Keratinocyte (primary cell): ENCODE results near the gene FAAH. TPM values are rescaled to one million over a fixed set of nuclear protein-coding genes. Genes with fewer than 3 reads are reported as not detected.

Experiments used
- DNase-seq: peaks from one replicate; pipeline ENCODE4 v3.0.0-alpha.2; 2011; ENCODE audit warnings: low read depth, missing footprints, low spot score
- FAIRE-seq: peaks from 2 replicates; lab custom pipeline; 2011; peaks lifted over from hg19 to GRCh38; lab: Jason Lieb, UNC
- H2AFZ ChIP-seq: 2 replicates; pipeline ENCODE4 v1.6.0; 2012; ENCODE audit warnings: low read length, control low read depth, inconsistent platforms; ENCODE audit not compliant: control insufficient read depth
- H3K27ac ChIP-seq: 2 replicates; pipeline ENCODE4 v1.5.1; 2011; ENCODE audit warnings: low read length; ENCODE audit not compliant: control insufficient read depth, insufficient read depth
- H3K27me3 ChIP-seq: 3 replicates; pipeline ENCODE4 v1.6.0; 2011; ENCODE audit warnings: low read length; ENCODE audit not compliant: control insufficient read depth, insufficient read depth; ENCODE audit errors: extremely low read depth
- H3K36me3 ChIP-seq, 2 experiments: 2 replicates in 1 of 2; 3 replicates in 1 of 2; pipeline ENCODE4 v1.5.1; 2011; ENCODE audit warnings: low read length in 2 of 2, mild to moderate bottlenecking in 1 of 2; ENCODE audit not compliant: control insufficient read depth in 2 of 2, insufficient read depth in 2 of 2; ENCODE audit errors: extremely low read depth in 1 of 2
- H3K4me1 ChIP-seq: 3 replicates; pipeline ENCODE4 v1.5.1; 2011; ENCODE audit warnings: low read length; ENCODE audit not compliant: control insufficient read depth, insufficient read depth; ENCODE audit errors: extremely low read depth
- H3K4me2 ChIP-seq: 3 replicates; pipeline ENCODE4 v1.6.0; 2011; ENCODE audit warnings: low read depth, low read length; ENCODE audit not compliant: control insufficient read depth, insufficient read depth; ENCODE audit errors: extremely low read depth
- H3K4me3 ChIP-seq, 3 experiments: fragments of 200-600 bp in 1 of 3; sonication (generic) in 1 of 3; 2 replicates in 2 of 3; 3 replicates in 1 of 3; pipeline ENCODE4 v1.5.1; 2011 to 2016; ENCODE audit warnings: low read length in 3 of 3, mild to moderate bottlenecking in 3 of 3, control low read depth in 2 of 3, inconsistent platforms in 1 of 3, low read depth in 1 of 3, mixed read lengths in 1 of 3, mixed run types in 1 of 3, moderate library complexity in 1 of 3; ENCODE audit not compliant: control insufficient read depth in 2 of 3, insufficient read depth in 2 of 3; ENCODE audit errors: extremely low read depth in 1 of 3
- H3K79me2 ChIP-seq: 2 replicates; pipeline ENCODE4 v1.6.0; 2012; ENCODE audit warnings: low read length; ENCODE audit not compliant: control insufficient read depth, insufficient read depth
- H3K9ac ChIP-seq: 3 replicates; pipeline ENCODE4 v1.6.0; 2011; ENCODE audit warnings: low read length; ENCODE audit not compliant: control insufficient read depth, insufficient read depth; ENCODE audit errors: extremely low read depth
- H3K9me1 ChIP-seq: 3 replicates; pipeline ENCODE4 v1.6.0; 2011; ENCODE audit warnings: low read length; ENCODE audit not compliant: control insufficient read depth, insufficient read depth; ENCODE audit errors: extremely low read depth
- H3K9me3 ChIP-seq: 2 replicates; pipeline ENCODE4 v1.5.1; 2012; ENCODE audit warnings: low read depth, low read length; ENCODE audit not compliant: control insufficient read depth
- H4K20me1 ChIP-seq: 3 replicates; pipeline ENCODE4 v1.6.0; 2011; ENCODE audit warnings: low read length; ENCODE audit not compliant: control insufficient read depth, insufficient read depth; ENCODE audit errors: extremely low read depth
- CTCF ChIP-seq, 3 experiments: IDR thresholded peaks in 1 of 3; conservative IDR thresholded peaks in 1 of 3; optimal IDR thresholded peaks in 1 of 3; 2 replicates in 2 of 3; 3 replicates in 1 of 3; pipeline versions ENCODE3 to v1.5.1; 2011; ENCODE audit warnings: low read length in 3 of 3, mild to moderate bottlenecking in 3 of 3, moderate library complexity in 2 of 3, control low read depth in 1 of 3, inconsistent platforms in 1 of 3; ENCODE audit not compliant: insufficient read depth in 2 of 3; ENCODE audit errors: extremely low read depth in 1 of 3
- EZH2 ChIP-seq: IDR thresholded peaks from one replicate; pipeline ENCODE4 v1.6.1; 2012; ENCODE audit warnings: inconsistent platforms, mild to moderate bottlenecking, low read length, moderate library complexity
- dilution Hi-C: fragments of 300-500 bp; cut with MboI; formaldehyde crosslinking; loops from one replicate; pipeline ENCODE4 v1.7.0; 2020; ENCODE audit warnings: low sequenced_read_pairs; ENCODE audit not compliant: extremely low pct_ligation_motif_present
- polyA plus RNA-seq, 5 experiments: library from polyadenylated mRNA; depleted of rRNA in 3 of 5; stranded (reverse) in 3 of 5; stranded (forward) in 1 of 5; unstranded in 1 of 5; fragments of >200 nt; gene quantifications; 1 replicate in 1 of 5; 2 replicates in 3 of 5; 3 replicates in 1 of 5; pipeline versions ENCODE4 v1.2.1 to v1.2.3, GENCODE V29; 2011 to 2012; ENCODE audit warnings: missing spikeins in 2 of 5, low read depth in 1 of 5, low replicate concordance in 1 of 5

The FAAH gene
- polyA plus RNA-seq, 1 donor (not counting 4 experiments of a cell fraction or from before 2014, with no cell fraction given): 5.3 TPM

GRCh38 chr1:46393510-46393909, 607 bp upstream of the FAAH start:
- Histone ChIP-seq H3K79me2 (no peaks in the 10 kb centered on the region), H3K9ac (no peak overlapping the region), H3K9me3 (peaks cover 10% of the 10 kb centered on the region), H3K4me2 (no peak overlapping the region), H3K4me1 (peaks cover 24% of the 10 kb centered on the region), H2AFZ (no peak overlapping the region), H3K9me1 (peaks cover 3% of the 10 kb centered on the region), H3K27ac (no peak overlapping the region), H3K27me3 (no peaks in the 10 kb centered on the region), H4K20me1 (no peaks in the 10 kb centered on the region), H3K4me3 (peak overlapping the region in 1 of 3 experiments; percentile 57), H3K36me3 (no peaks in the 10 kb centered on the region)
- dilution Hi-C loops: no loop called here
- FAIRE-seq: no peak
- TF ChIP-seq CTCF (optimal IDR thresholded peaks at IDR 0.05 in 1 of 3, IDR thresholded peaks at IDR 0.05 in 1 of 3, conservative IDR thresholded peaks at IDR 0.05 in 1 of 3; ENCODE audit: extremely low read depth in 1 of 3, insufficient read depth in 2 of 3, low read length in 3 of 3): no peak
- TF ChIP-seq EZH2: no peak
- no peak for DNase-seq

GRCh38 chr1:46394872-46395465, 852 bp downstream of the FAAH start:
- no peaks in the 10 kb centered on the region for H3K79me2 ChIP-seq
- dilution Hi-C loops: no loop called here
- H3K9me1 ChIP-seq: peaks cover 3% of the 10 kb centered on the region
- FAIRE-seq (no peak), DNase-seq (no peak)
- H3K4me3 ChIP-seq: peak overlapping the region; percentile 43 to 57 (median 55)
- H3K9ac ChIP-seq: peak overlapping the region; percentile 26
- peaks cover 24% of the 10 kb centered on the region for H3K4me1 ChIP-seq
- H2AFZ ChIP-seq: peak overlapping the region; percentile 8
- peaks cover 10% of the 10 kb centered on the region for H3K9me3 ChIP-seq
- H3K4me2 ChIP-seq: peak overlapping the region; percentile 70
- H3K27me3 ChIP-seq: no peaks in the 10 kb centered on the region
- no peaks in the 10 kb centered on the region for H3K36me3 ChIP-seq
- no peak overlapping the region for H3K27ac ChIP-seq
- TF ChIP-seq EZH2: no peak
- TF ChIP-seq CTCF (optimal IDR thresholded peaks at IDR 0.05 in 1 of 3, IDR thresholded peaks at IDR 0.05 in 1 of 3, conservative IDR thresholded peaks at IDR 0.05 in 1 of 3; ENCODE audit: extremely low read depth in 1 of 3, insufficient read depth in 2 of 3, low read length in 3 of 3): no peak
- no peaks in the 10 kb centered on the region for H4K20me1 ChIP-seq
